ENCODE data around the gene NCAPH2. TPM values are rescaled to one million over a fixed set of nuclear protein-coding genes. Genes with fewer than 3 reads are reported as not detected.
A peak's percentile ranks its signal among the peaks of the same experiment; 100 is the strongest.

Gene NCAPH2
- total RNA-seq, 1 donor from 2014 or later: 45.7 TPM

GRCh38 chr22:50525858-50526107 lies 17.8 kb downstream of the NCAPH2 start:
- no peak for DNase-seq (ENCODE audit: extremely low spot score in 2 of 2)
- Histone ChIP-seq H3K36me3 (peaks cover 0 to 32% of the 10 kb centered on the region in 2 donors), H3K4me3 (peak overlapping the region; percentile 61 to 84), H3K9me3 (no peaks in the 10 kb centered on the region), H3K27ac (peak overlapping the region; percentile 92), H3K27me3 (no peaks in the 10 kb centered on the region), H3K4me1 (peaks cover 50% of the 10 kb centered on the region)
- TF ChIP-seq POLR2AphosphoS5 (IDR thresholded peaks at IDR 0.05; ENCODE audit: insufficient read depth in 1 of 2, low read depth in 1 of 2) (no peak), CTCF (IDR thresholded peaks at IDR 0.05) (no peak), POLR2A (IDR thresholded peaks at IDR 0.05) (no peak)
- intact Hi-C loops (cut with DNase I): loop anchor here (5.0 to 10.0 kb wide), 2 partner anchors 57 to 261 kb away; partner anchors contain the start of genes CHKB and MAPK12

- Histone ChIP-seq H3K27me3 (no peaks in the 10 kb centered on the region), H3K27ac (peak overlapping the region; percentile 92), H3K9me3 (no peaks in the 10 kb centered on the region), H3K4me1 (peaks cover 55% of the 10 kb centered on the region), H3K4me3 (peak overlapping the region; percentile 61 to 84), H3K36me3 (peaks cover 0 to 27% of the 10 kb centered on the region in 2 donors)
- DNase-seq (ENCODE audit: extremely low spot score in 2 of 2): no peak
- intact Hi-C loops (cut with DNase I): loop anchor here (5.0 to 10.0 kb wide), 2 partner anchors 56 to 261 kb away; partner anchors contain the start of genes CHKB and MAPK12
- TF ChIP-seq CTCF (IDR thresholded peaks at IDR 0.05) (peak in 2 of 3 experiments; percentile 40 to 74), POLR2AphosphoS5 (IDR thresholded peaks at IDR 0.05; ENCODE audit: insufficient read depth in 1 of 2, low read depth in 1 of 2) (no peak), POLR2A (IDR thresholded peaks at IDR 0.05) (peak in 1 of 2 donors; percentile 28)
Measured at GRCh38 chr22:50526108-50526833, 18.2 kb downstream of the NCAPH2 start.

- intact Hi-C loops (cut with DNase I): loop anchor here (5.0 to 10.0 kb wide), 2 partner anchors 55 to 262 kb away; partner anchors contain the start of genes CHKB and MAPK12
- H3K36me3 ChIP-seq: peaks cover 0 to 18% of the 10 kb centered on the region in 2 donors
- peak overlapping the region; percentile 92 for H3K27ac ChIP-seq
- DNase-seq (ENCODE audit: extremely low spot score in 2 of 2): no peak
- TF ChIP-seq CTCF (IDR thresholded peaks at IDR 0.05) (no peak), POLR2A (IDR thresholded peaks at IDR 0.05) (no peak), POLR2AphosphoS5 (IDR thresholded peaks at IDR 0.05; ENCODE audit: insufficient read depth in 1 of 2, low read depth in 1 of 2) (peak in 1 of 2 donors; percentile 60)
- no peaks in the 10 kb centered on the region for H3K9me3 ChIP-seq
- H3K4me3 ChIP-seq: peak overlapping the region; percentile 61 to 84
- no peaks in the 10 kb centered on the region for H3K27me3 ChIP-seq
- peaks cover 63% of the 10 kb centered on the region for H3K4me1 ChIP-seq
Measured at GRCh38 chr22:50526834-50527801, 19.1 kb downstream of the NCAPH2 start.

GRCh38 chr22:50527921-50528681 lies 20.1 kb downstream of the NCAPH2 start:
- intact Hi-C loops (cut with DNase I): loop anchor here (5.0 to 10.0 kb wide), 2 partner anchors 54 to 263 kb away; partner anchors contain the start of genes CHKB and MAPK12
- Histone ChIP-seq H3K4me1 (peaks cover 66% of the 10 kb centered on the region), H3K27ac (peak overlapping the region; percentile 96)

More at GRCh38 chr22:50527921-50528681, 20.1 kb downstream of the NCAPH2 start:
- TF ChIP-seq POLR2AphosphoS5 (IDR thresholded peaks at IDR 0.05; ENCODE audit: insufficient read depth in 1 of 2, low read depth in 1 of 2) (no peak), POLR2A (IDR thresholded peaks at IDR 0.05) (no peak), CTCF (IDR thresholded peaks at IDR 0.05) (no peak)
- DNase-seq (ENCODE audit: extremely low spot score in 2 of 2): no peak
- Histone ChIP-seq H3K4me3 (no peak overlapping the region), H3K9me3 (no peaks in the 10 kb centered on the region), H3K36me3 (peaks cover 0 to 9% of the 10 kb centered on the region in 2 donors), H3K27me3 (no peaks in the 10 kb centered on the region)
